Activated naive CD4-positive, alpha-beta T cell treated with anti-CD3 and anti-CD28 coated beads for 36 hours (primary cell): ENCODE measurements around the gene EFCAB8. TPM values are rescaled to one million over a fixed set of nuclear protein-coding genes. Genes with fewer than 3 reads are reported as not detected.

ENCODE experiments used
- CTCF ChIA-PET: fragments of 350-600 bp; sonication (Branson Sonifier 250); formaldehyde crosslinking; loops from one replicate; lab custom pipeline; 2021; ENCODE audit warnings: antibody characterized with exemption; lab: Charles Lee
- DNase-seq: peaks from one replicate; pipeline ENCODE4 v3.0.0-alpha.2; 2020
- H3K27ac Mint-ChIP-seq: one replicate; pipeline ENCODE4 v1.8.0; 2021; ENCODE audit warnings: mild to moderate bottlenecking, mixed read lengths
- H3K27me3 Mint-ChIP-seq: one replicate; pipeline ENCODE4 v1.8.0; 2021; ENCODE audit warnings: low read depth, mixed read lengths
- H3K36me3 Mint-ChIP-seq: one replicate; pipeline ENCODE4 v1.8.0; 2021; ENCODE audit warnings: low read depth, mixed read lengths
- H3K4me1 Mint-ChIP-seq: one replicate; pipeline ENCODE4 v1.8.0; 2021; ENCODE audit warnings: low read depth, mixed read lengths
- H3K4me3 Mint-ChIP-seq: one replicate; pipeline ENCODE4 v1.8.0; 2021; ENCODE audit warnings: mild to moderate bottlenecking, moderate library complexity, mixed read lengths
- H3K9me3 Mint-ChIP-seq: one replicate; pipeline ENCODE4 v1.8.0; 2021; ENCODE audit warnings: mixed read lengths
- intact Hi-C: fragments of 100-400 bp; cut with micrococcal nuclease; formaldehyde crosslinking; loops from one replicate; pipeline ENCODE4 v1.15.1; 2023
- total RNA-seq, 2 experiments: library from RNA; stranded (reverse); gene quantifications; one replicate each; pipeline ENCODE4 v1.2.3, GENCODE V29; 2021

Gene EFCAB8
- total RNA-seq, 2 experiments from 2014 or later: 0.45 to 0.57 TPM

DNA sequence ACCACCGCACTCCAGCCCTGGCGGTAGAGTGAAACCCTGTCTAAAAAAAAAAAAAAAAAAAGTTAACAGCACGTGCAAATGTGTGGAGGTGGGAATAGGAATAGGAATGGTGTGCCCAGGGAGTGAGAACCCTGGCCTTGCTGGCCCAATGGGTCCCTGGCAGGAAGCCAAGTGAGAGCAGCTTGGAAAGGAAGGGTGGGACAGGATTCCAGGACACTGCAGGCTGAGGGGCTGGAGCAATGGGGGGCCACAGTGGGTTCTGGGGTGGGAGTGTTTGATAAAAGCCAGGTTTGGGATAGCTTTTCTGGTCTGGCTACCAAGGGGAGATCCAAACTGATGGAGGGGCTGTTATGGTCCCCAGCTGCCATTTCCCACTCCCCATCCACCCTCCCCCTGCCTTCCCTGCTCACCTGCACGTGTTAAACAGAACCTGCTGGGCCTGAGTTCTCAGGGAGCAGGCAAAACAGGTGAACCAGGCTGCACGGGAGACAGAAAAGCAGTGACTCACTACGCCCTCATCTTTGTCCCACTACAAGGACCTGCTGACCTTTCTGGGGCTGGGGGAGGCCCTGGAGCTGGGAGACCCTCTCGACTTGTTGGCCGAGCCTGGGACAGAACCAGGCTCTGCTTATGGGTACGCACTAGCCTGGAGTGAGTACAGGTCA lies 142.2 kb downstream of the EFCAB8 start:
- Mint-ChIP-seq H3K4me3 (no peak overlapping the region), H3K9me3 (peaks cover 3% of the 10 kb centered on the region), H3K4me1 (peaks cover 37% of the 10 kb centered on the region), H3K36me3 (no peaks in the 10 kb centered on the region), H3K27ac (no peak overlapping the region), H3K27me3 (no peaks in the 10 kb centered on the region)
- no peak for DNase-seq
- intact Hi-C loops: no loop called here
- CTCF ChIA-PET: interaction anchor here (0.7 kb wide), 1 partner anchor 99 kb away, joined by 3 read pairs; no protein-coding TSS in a partner anchor

DNA sequence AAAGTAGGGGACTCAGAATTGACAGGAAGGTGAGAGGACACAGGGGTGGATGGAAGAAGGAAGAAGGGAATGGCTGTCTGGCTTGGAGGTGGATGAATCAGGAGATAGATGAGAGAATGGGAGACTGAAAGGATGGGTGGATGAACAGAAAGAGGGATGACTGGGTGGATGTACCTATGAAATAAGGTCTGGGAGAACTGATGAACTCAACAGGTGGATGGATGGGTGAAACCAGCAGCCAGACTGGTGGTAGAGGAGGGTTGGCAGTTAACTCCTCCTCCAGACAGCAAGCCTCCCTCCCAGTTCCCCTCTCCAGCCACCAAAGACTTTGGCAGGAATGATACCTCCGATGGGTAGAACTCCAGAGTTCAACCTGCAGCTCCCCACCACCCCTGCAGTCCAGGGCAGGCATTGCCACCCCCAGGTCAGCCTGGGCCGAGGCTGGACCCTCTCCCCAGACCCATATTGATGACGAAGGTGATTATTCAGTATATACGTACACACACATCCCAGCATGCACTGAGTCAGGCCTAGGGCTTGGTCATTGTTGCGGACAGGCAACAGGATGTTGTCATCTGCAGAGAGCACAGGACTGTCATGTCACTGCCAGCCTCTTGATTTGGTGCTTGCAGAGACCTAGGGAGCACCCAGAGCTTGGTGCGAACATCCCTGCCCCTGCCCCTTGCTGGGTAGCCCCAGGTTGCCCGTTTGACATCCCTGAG lies 143.5 kb downstream of the EFCAB8 start:
- H3K27me3 Mint-ChIP-seq: no peaks in the 10 kb centered on the region
- no peaks in the 10 kb centered on the region for H3K36me3 Mint-ChIP-seq
- DNase-seq: no peak
- peaks cover 3% of the 10 kb centered on the region for H3K9me3 Mint-ChIP-seq
- intact Hi-C loops: no loop called here
- H3K27ac Mint-ChIP-seq: peak overlapping the region; percentile 7
- no peak overlapping the region for H3K4me3 Mint-ChIP-seq
- CTCF ChIA-PET: interaction anchor here (0.5 to 5.4 kb wide), 2 partner anchors 58 to 384 kb away, joined by 3 to 37 read pairs; no protein-coding TSS in a partner anchor
- H3K4me1 Mint-ChIP-seq: peaks cover 36% of the 10 kb centered on the region

DNA sequence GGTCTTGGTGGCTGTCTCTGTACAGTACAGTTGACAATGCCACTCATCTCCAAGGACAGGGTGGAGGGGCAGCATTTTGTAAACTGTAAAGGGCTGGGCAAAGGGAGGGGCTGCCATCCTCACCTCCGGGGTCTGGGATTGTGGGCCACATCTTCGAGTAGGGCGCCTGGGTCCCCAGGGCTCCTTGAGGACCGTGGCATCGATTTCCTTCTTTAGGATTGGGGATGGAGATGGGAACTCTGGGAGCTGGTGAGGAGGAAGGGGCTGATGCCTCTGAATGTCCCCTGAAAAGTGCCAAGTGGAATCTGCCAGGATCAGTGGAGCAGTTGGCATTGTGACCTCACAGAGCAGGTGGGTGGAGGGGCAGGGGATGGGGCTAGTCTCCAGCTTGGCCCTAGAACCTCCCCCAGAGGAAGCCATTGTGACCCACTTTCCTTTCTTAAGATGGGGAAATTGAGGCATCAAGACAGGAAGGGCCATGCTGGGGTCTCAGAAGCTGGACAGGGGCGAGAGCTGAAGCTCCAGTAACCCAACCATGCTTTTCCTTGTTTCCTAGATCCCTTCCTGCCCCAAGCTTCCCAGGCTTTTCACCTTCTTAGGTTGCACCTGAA lies 145.5 kb downstream of the EFCAB8 start, which contains the start of gene SUN5:
Gene SUN5, minus strand, starts transcription at position 293 of the 611 bp plus-strand sequence. Its CDS starts 93 bp downstream, at position 200.
- H3K27ac Mint-ChIP-seq: no peak within 1 kb of the TSS
- no peak within 1 kb of the TSS for H3K4me3 Mint-ChIP-seq
- CTCF ChIA-PET: interaction anchor here (0.6 to 5.4 kb wide), 31 partner anchors 9 to 870 kb away, joined by 3 to 65 read pairs (median 3); no protein-coding TSS in a partner anchor
- peaks cover 3% of the 10 kb centered on the region for H3K9me3 Mint-ChIP-seq
- intact Hi-C loops: no loop called here
- H3K36me3 Mint-ChIP-seq: no peaks in the 10 kb centered on the region
- H3K4me1 Mint-ChIP-seq: peaks cover 30% of the 10 kb centered on the region
- DNase-seq: no peak
- no peaks in the 10 kb centered on the region for H3K27me3 Mint-ChIP-seq

DNA sequence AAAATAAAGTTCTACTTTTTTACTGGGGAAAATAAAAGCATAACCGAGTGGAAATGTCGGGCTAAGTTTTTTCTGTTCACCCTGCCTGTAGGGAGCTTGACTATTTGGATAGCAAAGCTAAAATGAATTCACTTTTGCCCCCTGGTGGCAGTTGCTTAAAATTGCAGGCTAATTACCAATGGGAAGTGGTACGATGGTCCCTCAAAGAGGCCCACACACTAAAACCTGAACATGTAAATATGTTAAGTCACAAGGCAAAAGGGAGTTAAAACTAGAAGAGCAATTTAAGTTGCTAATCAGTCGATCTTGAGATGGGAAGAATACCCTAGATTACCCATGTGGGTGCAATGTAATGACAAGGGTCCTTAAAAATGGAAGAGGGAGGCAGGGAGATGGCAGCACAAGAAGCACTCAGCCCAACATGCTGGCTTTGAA lies 146.4 kb downstream of the EFCAB8 start:
- H3K36me3 Mint-ChIP-seq: no peaks in the 10 kb centered on the region
- intact Hi-C loops: loop anchor here (1.0 kb wide), 3 partner anchors 60 to 215 kb away; no protein-coding TSS in a partner anchor
- CTCF ChIA-PET: interaction anchor here (0.6 to 5.4 kb wide), 28 partner anchors 9 to 871 kb away, joined by 3 to 65 read pairs (median 3); no protein-coding TSS in a partner anchor
- peaks cover 24% of the 10 kb centered on the region for H3K4me1 Mint-ChIP-seq
- H3K27ac Mint-ChIP-seq: no peak overlapping the region
- H3K4me3 Mint-ChIP-seq: no peak overlapping the region
- H3K27me3 Mint-ChIP-seq: no peaks in the 10 kb centered on the region
- DNase-seq: peak; percentile 60
- peaks cover 3% of the 10 kb centered on the region for H3K9me3 Mint-ChIP-seq

DNA sequence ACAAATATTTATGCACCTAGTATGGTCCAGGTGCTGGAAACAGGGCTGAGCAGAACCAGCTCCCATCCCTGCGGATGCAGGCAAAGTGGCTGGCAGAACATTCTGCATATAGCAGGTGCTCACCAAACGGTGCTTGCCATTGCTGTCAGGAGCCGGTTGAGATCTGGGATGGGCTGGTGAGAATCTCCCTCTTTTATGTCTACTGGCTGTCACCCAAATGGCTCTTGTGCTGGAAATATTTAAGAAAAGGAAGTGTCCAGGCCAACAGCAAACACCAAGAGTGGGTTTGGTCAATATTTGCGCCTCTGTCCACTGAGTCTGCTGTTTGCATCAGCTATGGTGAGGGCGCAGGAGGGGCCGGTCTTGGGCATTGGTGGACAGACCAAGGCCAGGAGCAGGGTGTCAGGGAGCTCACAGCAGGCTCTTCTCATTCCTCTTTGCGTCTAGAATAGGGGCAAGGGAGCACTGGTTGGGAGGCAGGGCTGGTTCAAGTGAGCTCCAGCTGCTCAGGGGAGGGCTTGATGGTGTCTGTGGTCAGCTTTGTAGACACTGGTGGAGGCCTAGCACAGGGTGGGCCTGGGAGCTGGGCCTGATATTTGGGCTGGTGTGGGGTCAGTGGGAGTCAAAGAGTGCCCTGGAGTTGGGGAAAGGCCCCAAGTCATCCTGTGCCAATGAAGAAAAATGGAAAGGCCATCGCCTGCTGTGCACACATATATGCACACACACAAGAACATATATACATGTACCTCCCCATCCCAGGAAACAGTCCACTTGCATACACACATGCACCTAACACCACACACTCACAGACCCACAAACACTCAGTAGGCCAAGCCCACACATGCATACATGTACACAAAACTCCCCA lies 147.4 kb downstream of the EFCAB8 start:
- no peak for DNase-seq
- intact Hi-C loops: loop anchor here (1.0 kb wide), 3 partner anchors 61 to 216 kb away; no protein-coding TSS in a partner anchor
- Mint-ChIP-seq H3K4me3 (no peak overlapping the region), H3K27me3 (no peaks in the 10 kb centered on the region), H3K4me1 (peaks cover 16% of the 10 kb centered on the region), H3K9me3 (peaks cover 3% of the 10 kb centered on the region), H3K36me3 (no peaks in the 10 kb centered on the region), H3K27ac (no peak overlapping the region)
- CTCF ChIA-PET: interaction anchor here (0.7 to 5.4 kb wide), 9 partner anchors 12 to 216 kb away, joined by 3 to 65 read pairs (median 7); no protein-coding TSS in a partner anchor

DNA sequence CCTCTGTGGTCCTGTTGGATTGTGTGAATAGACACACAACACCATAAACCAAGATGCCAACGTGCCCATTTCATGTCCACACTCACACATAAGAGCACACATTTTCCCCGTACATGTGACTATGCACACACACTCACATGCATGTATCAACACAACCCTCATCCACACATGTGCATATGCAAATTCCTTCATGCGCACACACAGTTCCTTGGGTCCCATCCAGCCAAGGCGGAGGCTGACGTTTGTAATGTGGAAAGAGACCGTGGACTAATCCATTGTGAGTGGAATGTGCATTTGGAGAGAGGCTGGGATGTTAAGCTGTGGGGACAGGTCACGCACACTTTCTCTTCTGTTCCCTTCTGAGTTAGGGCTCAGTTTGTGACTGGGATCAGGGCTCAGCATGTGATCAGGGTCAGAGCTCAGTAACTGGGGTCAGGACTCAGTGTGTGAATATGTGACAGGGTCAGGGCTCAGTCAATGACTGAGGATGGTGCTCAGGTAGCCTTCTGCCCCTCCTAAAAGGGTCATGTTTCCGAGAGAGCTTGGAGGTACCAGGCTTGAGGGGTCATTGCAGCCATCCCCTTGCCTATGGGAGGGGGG lies 148.2 kb downstream of the EFCAB8 start:
- intact Hi-C loops: no loop called here
- Mint-ChIP-seq H3K9me3 (peaks cover 3% of the 10 kb centered on the region), H3K27ac (no peak overlapping the region), H3K4me3 (no peak overlapping the region), H3K27me3 (no peaks in the 10 kb centered on the region), H3K4me1 (peaks cover 10% of the 10 kb centered on the region), H3K36me3 (no peaks in the 10 kb centered on the region)
- DNase-seq: no peak
- CTCF ChIA-PET: interaction anchor here (0.8 to 5.4 kb wide), 5 partner anchors 15 to 106 kb away, joined by 3 to 65 read pairs (median 23); no protein-coding TSS in a partner anchor

DNA sequence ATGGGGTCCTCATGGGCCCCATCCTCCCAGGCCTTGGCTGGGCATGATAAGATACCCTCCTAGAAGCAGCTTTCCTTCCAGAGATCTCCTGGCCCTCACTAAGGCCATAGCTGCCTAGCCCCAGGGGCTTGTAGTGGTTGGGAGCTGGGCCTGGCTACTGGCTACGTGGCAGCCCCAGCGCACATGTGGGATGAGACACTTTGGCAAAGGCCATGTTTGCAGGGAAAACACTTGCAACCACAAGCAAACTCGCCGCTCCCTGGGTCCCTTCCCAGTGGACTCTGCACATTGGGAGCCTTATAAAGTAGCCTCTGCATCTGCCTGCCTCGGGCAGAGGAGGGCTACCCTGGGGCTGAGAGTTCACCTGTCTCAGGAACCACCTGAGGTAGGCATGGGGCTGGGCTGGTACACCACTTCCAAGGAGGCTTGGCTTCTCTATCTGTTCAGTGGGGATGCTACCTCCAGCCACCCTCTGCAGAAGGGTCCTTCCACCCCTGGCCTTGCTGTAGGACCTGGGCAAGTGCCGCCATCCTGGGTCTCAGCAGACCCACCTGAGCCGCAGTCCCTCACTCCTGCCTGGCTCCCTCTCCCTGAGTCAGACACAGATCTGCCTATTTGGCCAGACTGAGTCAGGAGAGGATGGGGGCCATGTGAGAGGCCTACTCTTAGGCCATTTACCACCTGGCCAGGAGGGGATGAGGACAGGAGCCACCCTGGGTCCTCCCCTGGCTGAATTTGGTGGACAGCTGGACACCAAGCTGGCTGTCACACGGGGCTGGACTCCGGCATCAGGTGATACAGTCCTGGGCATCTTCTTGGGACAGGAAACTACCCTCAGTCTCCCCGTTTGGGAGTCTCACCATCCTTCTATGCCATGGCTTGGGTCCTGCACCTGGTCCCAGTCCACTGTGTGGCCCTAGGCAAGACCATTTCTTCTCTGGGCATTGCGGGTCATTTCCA lies 148.9 kb downstream of the EFCAB8 start, which contains the start of gene BPIFB2:
Gene BPIFB2, plus strand, starts transcription at position 329 of the 960 bp plus-strand sequence. CDS start 871 bp downstream, outside the sequence.
- intact Hi-C loops: no loop called here
- H3K4me1 Mint-ChIP-seq: peaks cover 5% of the 10 kb centered on the region
- no peak for DNase-seq
- no peaks in the 10 kb centered on the region for H3K36me3 Mint-ChIP-seq
- H3K27ac Mint-ChIP-seq: no peak within 1 kb of the TSS
- peaks cover 3% of the 10 kb centered on the region for H3K9me3 Mint-ChIP-seq
- no peaks in the 10 kb centered on the region for H3K27me3 Mint-ChIP-seq
- CTCF ChIA-PET: interaction anchor here (0.8 to 5.3 kb wide), 3 partner anchors 28 to 106 kb away, joined by 3 to 65 read pairs (median 4); no protein-coding TSS in a partner anchor
- H3K4me3 Mint-ChIP-seq: no peak within 1 kb of the TSS

DNA sequence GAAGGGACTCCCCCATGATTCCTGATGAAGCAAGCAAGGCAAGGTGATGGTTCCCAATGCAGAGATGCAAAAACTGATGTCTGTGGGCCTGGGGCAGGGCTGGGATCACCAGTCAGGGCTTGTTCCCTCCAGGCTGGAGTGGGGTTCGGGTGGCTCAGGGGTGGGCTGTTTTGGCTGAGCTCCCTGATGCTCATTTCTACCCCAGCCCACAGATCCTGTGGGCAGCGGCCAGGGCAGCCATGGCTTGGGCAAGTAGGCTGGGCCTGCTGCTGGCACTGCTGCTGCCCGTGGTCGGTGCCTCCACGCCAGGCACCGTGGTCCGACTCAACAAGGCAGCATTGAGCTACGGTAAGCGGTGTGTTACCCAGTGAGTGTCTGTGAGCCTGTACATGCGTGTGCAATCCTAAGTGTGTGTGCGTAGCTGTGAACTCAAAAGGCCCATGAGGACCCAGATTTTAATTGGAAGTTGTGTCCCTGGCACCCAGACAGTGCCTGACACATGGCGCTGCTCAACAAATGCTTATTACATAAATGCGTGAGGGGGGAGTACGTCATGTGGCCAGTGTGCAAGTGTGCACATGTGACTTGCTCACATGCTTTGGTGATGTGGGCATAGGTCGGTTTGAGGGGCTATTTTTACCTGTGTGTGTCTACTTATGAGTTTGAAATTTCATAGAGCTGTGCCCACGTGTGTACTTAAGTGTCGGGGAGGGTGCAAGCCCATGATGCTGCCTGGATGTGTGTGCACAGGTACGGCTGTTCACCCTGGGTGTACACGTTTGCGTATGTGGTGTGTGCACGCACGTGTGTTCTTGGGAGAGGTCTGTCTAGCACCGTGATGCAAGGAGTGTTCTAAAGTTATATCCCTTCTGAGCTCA lies 149.9 kb downstream of the EFCAB8 start:
- H3K9me3 Mint-ChIP-seq: peaks cover 3% of the 10 kb centered on the region
- H3K27me3 Mint-ChIP-seq: no peaks in the 10 kb centered on the region
- no peak for DNase-seq
- H3K36me3 Mint-ChIP-seq: no peaks in the 10 kb centered on the region
- peaks cover 5% of the 10 kb centered on the region for H3K4me1 Mint-ChIP-seq
- intact Hi-C loops: no loop called here
- CTCF ChIA-PET: interaction anchor here (1.5 to 5.3 kb wide), 2 partner anchors 64 to 107 kb away, joined by 4 to 65 read pairs; no protein-coding TSS in a partner anchor
- H3K27ac Mint-ChIP-seq: no peak overlapping the region
- no peak overlapping the region for H3K4me3 Mint-ChIP-seq

DNA sequence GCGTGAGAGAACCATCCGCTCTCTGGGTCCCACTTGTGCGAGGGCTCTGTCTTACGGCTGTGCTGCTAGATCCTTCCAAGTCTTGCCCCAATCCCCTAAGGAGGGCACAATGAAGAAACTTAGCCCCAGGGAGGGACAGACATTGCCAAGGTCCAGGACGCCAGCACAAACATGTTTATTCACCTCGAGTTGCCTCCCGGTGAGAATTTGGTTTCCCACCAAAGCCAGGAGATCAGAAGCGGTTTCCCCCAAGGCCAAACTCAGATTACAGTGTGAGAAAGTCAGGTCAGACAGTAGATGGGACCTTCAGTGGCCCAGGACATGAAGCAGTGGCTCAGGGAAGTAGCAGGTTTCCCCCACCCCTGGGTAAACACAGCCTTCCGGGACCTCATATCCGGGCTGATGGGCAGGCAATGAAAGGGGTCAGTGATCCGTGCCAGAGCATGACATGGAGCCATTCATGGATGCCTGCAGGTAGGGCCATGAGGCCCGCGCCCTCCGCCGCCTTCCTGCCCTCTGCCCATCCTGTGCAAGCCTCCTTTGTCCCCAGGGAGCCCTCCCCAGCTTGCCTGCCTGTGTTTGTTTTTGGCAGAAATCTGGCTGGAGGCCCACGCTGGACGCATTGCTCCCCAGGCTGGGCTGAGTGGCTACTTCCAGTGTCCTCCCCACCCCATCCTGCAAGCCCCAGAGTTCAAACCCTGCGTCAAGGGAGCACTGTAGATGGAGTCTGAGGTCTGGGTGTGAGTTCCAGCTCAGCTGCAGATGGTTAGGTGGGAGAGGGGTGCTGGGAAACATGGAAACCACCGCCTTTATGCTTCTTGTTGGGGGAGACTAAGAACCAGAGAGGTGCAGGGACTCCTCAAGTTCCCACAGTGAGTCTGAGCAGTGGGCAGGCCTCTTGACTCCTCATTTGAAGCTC lies 150.8 kb downstream of the EFCAB8 start:
- Mint-ChIP-seq H3K9me3 (peaks cover 3% of the 10 kb centered on the region), H3K27ac (no peak overlapping the region), H3K27me3 (no peaks in the 10 kb centered on the region), H3K4me3 (no peak overlapping the region), H3K36me3 (no peaks in the 10 kb centered on the region), H3K4me1 (peaks cover 5% of the 10 kb centered on the region)
- intact Hi-C loops: no loop called here
- CTCF ChIA-PET: interaction anchor here (1.5 kb wide), 1 partner anchor 65 kb away, joined by 4 read pairs; no protein-coding TSS in a partner anchor
- DNase-seq: no peak
